ENCODE data around the gene NHS.

The NHS gene

GRCh38 chrX:17521871-17522693 is 147.1 kb downstream of the NHS start:
- no peaks in the 10 kb centered on the region for H3K27me3 ChIP-seq (ENCODE audit: control insufficient read depth, low read length)
- no peaks in the 10 kb centered on the region for H3K9me2 ChIP-seq (replicated peaks; ENCODE audit: control insufficient read depth, low read length)
- no peaks in the 10 kb centered on the region for H3K79me2 ChIP-seq (ENCODE audit: control insufficient read depth, low read length)
- H3K36me3 ChIP-seq (ENCODE audit: control insufficient read depth, low read length) = no peaks in the 10 kb centered on the region
- H3F3A ChIP-seq (ENCODE audit: control insufficient read depth, insufficient read depth) = no peaks in the 10 kb centered on the region
- no peak for TF ChIP-seq EZH2phosphoT487 (IDR thresholded peaks at IDR 0.05; ENCODE audit: borderline replicate concordance, low read length)
- no peak for TF ChIP-seq CTCF (IDR thresholded peaks at IDR 0.05; ENCODE audit: low read depth, low read length, poor library complexity, severe bottlenecking)
- H3K4me2 ChIP-seq (ENCODE audit: low read length) = no peak overlapping the region
- no peaks in the 10 kb centered on the region for H3K9me3 ChIP-seq (ENCODE audit: control insufficient read depth, insufficient read depth, low read length)
- no peak overlapping the region for H3K4me3 ChIP-seq (ENCODE audit: low read length)
- H4K20me1 ChIP-seq (ENCODE audit: control insufficient read depth, insufficient read depth, low read depth, low read length) = no peaks in the 10 kb centered on the region
- no peaks in the 10 kb centered on the region for H3K4me1 ChIP-seq (ENCODE audit: control insufficient read depth, low read length)
- H3K27ac ChIP-seq (ENCODE audit: low read depth, low read length) = no peak overlapping the region

GRCh38 chrX:17525266-17525665 is 150.3 kb downstream of the NHS start:
- H3K9me2 ChIP-seq (replicated peaks; ENCODE audit: control insufficient read depth, low read length) = no peaks in the 10 kb centered on the region
- TF ChIP-seq CTCF (IDR thresholded peaks at IDR 0.05; ENCODE audit: low read depth, low read length, poor library complexity, severe bottlenecking) (no peak), EZH2phosphoT487 (IDR thresholded peaks at IDR 0.05; ENCODE audit: borderline replicate concordance, low read length) (no peak)
- no peaks in the 10 kb centered on the region for H3K27me3 ChIP-seq (ENCODE audit: control insufficient read depth, low read length)
- no peak overlapping the region for H3K4me3 ChIP-seq (ENCODE audit: low read length)
- H3K79me2 ChIP-seq (ENCODE audit: control insufficient read depth, low read length) = no peaks in the 10 kb centered on the region
- H3K27ac ChIP-seq (ENCODE audit: low read depth, low read length) = no peak overlapping the region
- H4K20me1 ChIP-seq (ENCODE audit: control insufficient read depth, insufficient read depth, low read depth, low read length) = no peaks in the 10 kb centered on the region
- no peaks in the 10 kb centered on the region for H3K4me1 ChIP-seq (ENCODE audit: control insufficient read depth, low read length)
- H3K4me2 ChIP-seq (ENCODE audit: low read length) = no peak overlapping the region
- H3K36me3 ChIP-seq (ENCODE audit: control insufficient read depth, low read length) = no peaks in the 10 kb centered on the region
- no peaks in the 10 kb centered on the region for H3K9me3 ChIP-seq (ENCODE audit: control insufficient read depth, insufficient read depth, low read length)
- no peaks in the 10 kb centered on the region for H3F3A ChIP-seq (ENCODE audit: control insufficient read depth, insufficient read depth)

GRCh38 chrX:17525762-17526555 is 151.0 kb downstream of the NHS start:
- Histone ChIP-seq H3K79me2 (ENCODE audit: control insufficient read depth, low read length) (no peaks in the 10 kb centered on the region), H3F3A (ENCODE audit: control insufficient read depth, insufficient read depth) (no peaks in the 10 kb centered on the region), H3K4me1 (ENCODE audit: control insufficient read depth, low read length) (no peaks in the 10 kb centered on the region), H3K27me3 (ENCODE audit: control insufficient read depth, low read length) (no peaks in the 10 kb centered on the region), H3K4me2 (ENCODE audit: low read length) (no peak overlapping the region), H3K36me3 (ENCODE audit: control insufficient read depth, low read length) (no peaks in the 10 kb centered on the region), H3K9me2 (replicated peaks; ENCODE audit: control insufficient read depth, low read length) (no peaks in the 10 kb centered on the region), H3K4me3 (ENCODE audit: low read length) (no peak overlapping the region), H4K20me1 (ENCODE audit: control insufficient read depth, insufficient read depth, low read depth, low read length) (no peaks in the 10 kb centered on the region), H3K27ac (ENCODE audit: low read depth, low read length) (no peak overlapping the region), H3K9me3 (ENCODE audit: control insufficient read depth, insufficient read depth, low read length) (no peaks in the 10 kb centered on the region)
- TF ChIP-seq EZH2phosphoT487 (IDR thresholded peaks at IDR 0.05; ENCODE audit: borderline replicate concordance, low read length) (no peak), CTCF (IDR thresholded peaks at IDR 0.05; ENCODE audit: low read depth, low read length, poor library complexity, severe bottlenecking) (no peak)

Measured in DOHH2 (cell line).